DND-41 (cell line): Measurements from ENCODE around the gene PKD1.

Source experiments
- ATAC-seq: fragments of 200-7000 bp; cut with Tn5 transposase; 3 replicates; pipeline ENCODE4 v1.9.1; 2021; ENCODE audit warnings: low read depth; ENCODE audit not compliant: insufficient read depth
- DNase-seq: peaks from one replicate; pipeline ENCODE4 v3.0.0-alpha.2; 2020
- H2AFZ ChIP-seq: 2 replicates; pipeline ENCODE4 v1.6.0; 2012; ENCODE audit warnings: low read depth, low read length
- H3K27ac ChIP-seq: 2 replicates; pipeline ENCODE4 v1.5.1; 2012; ENCODE audit warnings: low read length, inconsistent platforms
- H3K27me3 ChIP-seq: fragments of 200-600 bp; sonication (generic); 2 replicates; pipeline ENCODE4 v1.6.0; 2012; ENCODE audit warnings: low read length, mild to moderate bottlenecking, inconsistent platforms; ENCODE audit not compliant: insufficient read depth, poor library complexity
- H3K36me3 ChIP-seq: 2 replicates; pipeline ENCODE4 v1.5.1; 2012; ENCODE audit warnings: low read length, inconsistent platforms; ENCODE audit not compliant: insufficient read depth
- H3K4me1 ChIP-seq: 2 replicates; pipeline ENCODE4 v1.5.1; 2012; ENCODE audit warnings: mild to moderate bottlenecking, low read length; ENCODE audit not compliant: insufficient read depth
- H3K4me2 ChIP-seq: 2 replicates; pipeline ENCODE4 v1.6.0; 2012; ENCODE audit warnings: mild to moderate bottlenecking, moderate library complexity, low read length, inconsistent platforms; ENCODE audit not compliant: insufficient read depth
- H3K4me3 ChIP-seq, 2 experiments: fragments of 200-600 bp in 1 of 2; shearing (Covaris generic) in 1 of 2; 2 replicates each; pipeline ENCODE4 v1.5.1; 2012 to 2016; ENCODE audit warnings: inconsistent platforms in 2 of 2, low read length in 2 of 2, mild to moderate bottlenecking in 2 of 2, low read depth in 1 of 2, moderate library complexity in 1 of 2
- H3K79me2 ChIP-seq: 2 replicates; pipeline ENCODE4 v1.6.0; 2012; ENCODE audit warnings: low read length, inconsistent platforms; ENCODE audit not compliant: insufficient read depth
- H3K9ac ChIP-seq: 2 replicates; pipeline ENCODE4 v1.6.0; 2012; ENCODE audit warnings: low read depth, mild to moderate bottlenecking, inconsistent platforms, low read length, moderate library complexity
- H3K9me3 ChIP-seq: 2 replicates; pipeline ENCODE4 v1.5.1; 2012; ENCODE audit warnings: low read length, moderate library complexity, mild to moderate bottlenecking, inconsistent platforms; ENCODE audit not compliant: insufficient read depth, severe bottlenecking
- H4K20me1 ChIP-seq: 2 replicates; pipeline ENCODE4 v1.6.0; 2012; ENCODE audit warnings: low read length; ENCODE audit not compliant: insufficient read depth
- CTCF ChIP-seq: IDR thresholded peaks from 2 replicates; pipeline ENCODE4 v1.5.1; 2012; ENCODE audit warnings: borderline replicate concordance, low read length, moderate library complexity, mild to moderate bottlenecking; ENCODE audit not compliant: poor library complexity, severe bottlenecking; ENCODE audit errors: extremely low read depth
- EZH2 ChIP-seq: IDR thresholded peaks from 3 replicates; pipeline ENCODE4 v1.6.1; 2012; ENCODE audit warnings: borderline replicate concordance, low read depth, mild to moderate bottlenecking, moderate library complexity, low read length, inconsistent platforms; ENCODE audit not compliant: severe bottlenecking

PKD1 gene

GRCh38 chr16:2163211-2163881 lies 27.6 kb upstream of the PKD1 start:
- ATAC-seq: no peak
- peaks cover 11% of the 10 kb centered on the region for H3K9me3 ChIP-seq
- H3K9ac ChIP-seq: no peak overlapping the region
- no peak overlapping the region for H3K27ac ChIP-seq
- H2AFZ ChIP-seq: no peak overlapping the region
- H4K20me1 ChIP-seq: peaks cover 63% of the 10 kb centered on the region
- no peak for DNase-seq
- H3K27me3 ChIP-seq: no peaks in the 10 kb centered on the region
- H3K79me2 ChIP-seq: peaks cover 74% of the 10 kb centered on the region
- H3K36me3 ChIP-seq: peaks cover 48% of the 10 kb centered on the region
- no peak overlapping the region for H3K4me2 ChIP-seq
- peaks cover 6% of the 10 kb centered on the region for H3K4me1 ChIP-seq
- TF ChIP-seq CTCF: no peak
- no peak for TF ChIP-seq EZH2
- no peak overlapping the region; a peak in 1 of 4 replicates for H3K4me3 ChIP-seq

- Histone ChIP-seq H3K9me3 (peaks cover 11% of the 10 kb centered on the region), H4K20me1 (peaks cover 63% of the 10 kb centered on the region), H3K4me1 (peaks cover 13% of the 10 kb centered on the region), H3K27me3 (no peaks in the 10 kb centered on the region), H2AFZ (no peak overlapping the region), H3K79me2 (peaks cover 80% of the 10 kb centered on the region), H3K9ac (no peak overlapping the region), H3K4me3 (no peak overlapping the region), H3K36me3 (peaks cover 48% of the 10 kb centered on the region), H3K27ac (no peak overlapping the region), H3K4me2 (no peak overlapping the region)
- no peak for DNase-seq
- TF ChIP-seq CTCF: no peak
- TF ChIP-seq EZH2: no peak
- ATAC-seq: no peak
These were observed 27.0 kb upstream of the PKD1 start for GRCh38 chr16:2162676-2163118.

- Histone ChIP-seq H4K20me1 (peaks cover 65% of the 10 kb centered on the region), H3K9ac (no peak overlapping the region), H3K36me3 (peaks cover 41% of the 10 kb centered on the region), H3K9me3 (peaks cover 11% of the 10 kb centered on the region), H3K4me1 (peaks cover 21% of the 10 kb centered on the region), H3K4me2 (no peak overlapping the region), H3K79me2 (peaks cover 88% of the 10 kb centered on the region), H3K4me3 (no peak overlapping the region), H3K27me3 (no peaks in the 10 kb centered on the region), H3K27ac (no peak overlapping the region), H2AFZ (no peak overlapping the region)
- TF ChIP-seq CTCF: no peak
- TF ChIP-seq EZH2: no peak
- no peak for ATAC-seq
- DNase-seq: no peak
These were observed 26.2 kb upstream of the PKD1 start for GRCh38 chr16:2161911-2162310.
